GM12891 (cell line): ENCODE results near the gene MRPL19.

Experiments
- DNase-seq: peaks from one replicate; pipeline ENCODE4 v3.0.0; 2011; ENCODE audit warnings: low spot score; ENCODE audit not compliant: insufficient read length
- FAIRE-seq: peaks from 2 replicates; lab custom pipeline; 2011; peaks lifted over from hg19 to GRCh38; lab: Jason Lieb, UNC
- PAX5 ChIP-seq: IDR thresholded peaks from 2 replicates; pipeline ENCODE4 v1.6.1; 2011; ENCODE audit warnings: low read length, moderate library complexity, mild to moderate bottlenecking; ENCODE audit not compliant: insufficient read depth, severe bottlenecking
- POLR2A ChIP-seq: IDR thresholded peaks from 2 replicates; pipeline ENCODE4 v1.6.1; 2011; ENCODE audit warnings: low read depth, low read length, control low read depth
- POLR2AphosphoS5 ChIP-seq: IDR thresholded peaks from 2 replicates; pipeline ENCODE4 v1.6.1; 2011; ENCODE audit warnings: low read depth, low read length, control low read depth
- POU2F2 ChIP-seq: IDR thresholded peaks from 2 replicates; pipeline ENCODE4 v1.6.1; 2011; ENCODE audit warnings: low read depth, mild to moderate bottlenecking, control low read depth, low read length, moderate library complexity
- SPI1 ChIP-seq: IDR thresholded peaks from 2 replicates; pipeline ENCODE4 v1.6.1; 2011; ENCODE audit warnings: low read depth, low read length, control low read depth
- TAF1 ChIP-seq: IDR thresholded peaks from 2 replicates; pipeline ENCODE4 v1.6.1; 2011; ENCODE audit warnings: low read depth, low read length, control low read depth

The MRPL19 gene

GRCh38 chr2:75722687-75723086 lies 76.1 kb downstream of the MRPL19 start:
- no peak for DNase-seq
- TF ChIP-seq POLR2A (no peak), PAX5 (no peak), POLR2AphosphoS5 (no peak), TAF1 (no peak), POU2F2 (no peak)
- no peak for FAIRE-seq

GRCh38 chr2:75728614-75729419 lies 82.2 kb downstream of the MRPL19 start:
- FAIRE-seq (no peak), DNase-seq (no peak)
- TF ChIP-seq POLR2AphosphoS5 (no peak), POU2F2 (no peak), PAX5 (no peak), POLR2A (no peak)

- TF ChIP-seq TAF1, result no peak
- no peak for TF ChIP-seq SPI1
- TF ChIP-seq POLR2AphosphoS5, result no peak
- no peak for TF ChIP-seq PAX5
- no peak for TF ChIP-seq POU2F2
- no peak for TF ChIP-seq POLR2A
- no peak for FAIRE-seq
- DNase-seq, result no peak
Observed at GRCh38 chr2:75729861-75730260, 83.3 kb downstream of the MRPL19 start.

- no peak for DNase-seq
- TF ChIP-seq POU2F2 (no peak), POLR2A (no peak), POLR2AphosphoS5 (no peak), TAF1 (no peak), PAX5 (no peak)
- FAIRE-seq, result no peak
Observed at GRCh38 chr2:75736276-75736675, 89.7 kb downstream of the MRPL19 start.

- DNase-seq, result no peak
- no peak for FAIRE-seq
- TF ChIP-seq PAX5 (no peak), POU2F2 (no peak), TAF1 (no peak), POLR2AphosphoS5 (no peak)
Observed at GRCh38 chr2:75737961-75738360, 91.4 kb downstream of the MRPL19 start.
